Retinal pigment epithelial cell (primary cell): ENCODE data around the gene ZNF324B.
"Not testable (repeated sequence)": the region's sequence is repeated elsewhere in the genome, so short reads cannot be mapped to it uniquely, and the experiment has no call there.

Source experiments
- DNase-seq: peaks from one replicate; pipeline ENCODE4 v3.0.0-alpha.2; 2010; ENCODE audit warnings: low read depth
- H3K4me3 ChIP-seq: 2 replicates; pipeline ENCODE4 v1.5.1; 2011; ENCODE audit warnings: mild to moderate bottlenecking, low read length, control low read depth, moderate library complexity
- TF ChIP-seq, protein P1 (sequence below): conservative IDR thresholded peaks from 2 replicates; pipeline ENCODE4 v1.5.1; 2011; ENCODE audit warnings: low read depth, low read length, control low read depth, inconsistent platforms

ZNF324B gene

DNA sequence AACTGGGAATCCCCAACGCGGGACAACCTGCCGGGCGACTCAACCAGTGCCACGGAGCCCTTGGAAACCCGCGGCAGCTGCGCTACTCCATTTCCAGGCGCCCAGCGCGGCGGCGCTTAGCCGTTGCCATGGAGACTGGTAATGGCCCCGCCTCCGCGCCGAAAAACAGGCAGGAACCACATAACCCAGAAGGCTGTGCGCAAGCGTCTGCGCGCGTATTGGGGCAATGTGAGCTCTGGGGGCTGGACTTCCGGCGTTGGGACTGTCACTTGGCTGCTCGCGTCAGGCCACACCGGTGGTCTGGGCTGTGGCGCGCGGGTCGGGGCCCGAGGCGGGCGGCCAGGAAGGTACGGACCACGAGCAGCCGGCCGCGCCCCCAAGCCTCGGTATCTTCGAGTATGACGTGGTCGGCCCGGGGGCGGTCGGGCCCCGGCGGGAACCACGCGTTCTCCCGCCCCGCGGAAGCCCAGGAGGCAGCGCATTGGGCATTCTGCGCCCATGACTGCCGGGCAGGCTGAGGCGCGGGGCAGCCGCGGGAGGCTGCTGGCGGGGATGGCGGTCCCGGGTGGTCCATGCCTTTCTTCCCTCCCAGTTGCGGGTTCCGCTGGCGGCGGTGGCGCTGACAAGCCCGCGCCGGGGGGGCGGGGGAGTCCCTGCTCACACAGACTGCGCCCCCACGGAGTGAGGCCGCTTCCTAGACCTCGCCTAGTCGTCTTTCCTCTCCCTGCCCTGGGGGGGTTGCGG, at the start of gene ZNF324B:
Gene ZNF324B (plus strand): TSS at position 265 of the 744 bp plus-strand sequence. CDS start 2,080 bp downstream, outside the sequence.
- DNase-seq = peak; percentile 82
- TF ChIP-seq, protein P1, sequence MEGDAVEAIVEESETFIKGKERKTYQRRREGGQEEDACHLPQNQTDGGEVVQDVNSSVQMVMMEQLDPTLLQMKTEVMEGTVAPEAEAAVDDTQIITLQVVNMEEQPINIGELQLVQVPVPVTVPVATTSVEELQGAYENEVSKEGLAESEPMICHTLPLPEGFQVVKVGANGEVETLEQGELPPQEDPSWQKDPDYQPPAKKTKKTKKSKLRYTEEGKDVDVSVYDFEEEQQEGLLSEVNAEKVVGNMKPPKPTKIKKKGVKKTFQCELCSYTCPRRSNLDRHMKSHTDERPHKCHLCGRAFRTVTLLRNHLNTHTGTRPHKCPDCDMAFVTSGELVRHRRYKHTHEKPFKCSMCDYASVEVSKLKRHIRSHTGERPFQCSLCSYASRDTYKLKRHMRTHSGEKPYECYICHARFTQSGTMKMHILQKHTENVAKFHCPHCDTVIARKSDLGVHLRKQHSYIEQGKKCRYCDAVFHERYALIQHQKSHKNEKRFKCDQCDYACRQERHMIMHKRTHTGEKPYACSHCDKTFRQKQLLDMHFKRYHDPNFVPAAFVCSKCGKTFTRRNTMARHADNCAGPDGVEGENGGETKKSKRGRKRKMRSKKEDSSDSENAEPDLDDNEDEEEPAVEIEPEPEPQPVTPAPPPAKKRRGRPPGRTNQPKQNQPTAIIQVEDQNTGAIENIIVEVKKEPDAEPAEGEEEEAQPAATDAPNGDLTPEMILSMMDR = no peak

DNA sequence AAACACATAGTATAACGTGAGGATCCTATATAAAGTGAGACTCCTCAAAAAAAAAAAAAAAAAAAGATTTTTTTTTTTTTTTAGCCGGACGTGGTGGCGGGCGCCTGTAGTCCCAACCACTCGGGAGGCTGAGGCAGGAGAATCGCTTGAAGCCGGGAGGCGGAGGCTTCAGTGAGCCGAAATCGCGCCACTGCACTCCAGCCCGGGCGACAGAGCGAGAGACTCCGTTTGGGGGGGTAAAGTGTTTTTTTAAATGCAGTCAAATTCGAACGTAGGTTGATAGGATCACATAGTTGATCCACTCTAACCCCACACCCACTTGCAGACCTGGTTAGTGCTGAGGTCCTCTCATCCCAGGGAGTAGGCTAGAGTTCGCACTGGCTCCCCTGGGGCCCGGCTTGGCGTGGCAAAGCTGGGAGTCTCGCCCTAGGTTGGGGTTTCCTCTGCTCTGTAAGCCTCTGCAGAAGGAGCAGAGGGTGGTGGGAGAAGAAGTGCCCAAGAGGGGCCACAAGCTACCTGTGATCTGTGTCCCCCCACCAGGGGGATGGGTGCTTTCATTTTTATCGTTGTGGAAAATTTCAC, 49.5 kb upstream of the ZNF324B start:
- no peak for DNase-seq
- TF ChIP-seq, protein P1 = no peak
- peak overlapping the region; percentile 76 for H3K4me3 ChIP-seq

More for the DNA sequence above, at the start of gene ZNF324B:
- H3K4me3 ChIP-seq = peak within 1 kb of the TSS; percentile 71

DNA sequence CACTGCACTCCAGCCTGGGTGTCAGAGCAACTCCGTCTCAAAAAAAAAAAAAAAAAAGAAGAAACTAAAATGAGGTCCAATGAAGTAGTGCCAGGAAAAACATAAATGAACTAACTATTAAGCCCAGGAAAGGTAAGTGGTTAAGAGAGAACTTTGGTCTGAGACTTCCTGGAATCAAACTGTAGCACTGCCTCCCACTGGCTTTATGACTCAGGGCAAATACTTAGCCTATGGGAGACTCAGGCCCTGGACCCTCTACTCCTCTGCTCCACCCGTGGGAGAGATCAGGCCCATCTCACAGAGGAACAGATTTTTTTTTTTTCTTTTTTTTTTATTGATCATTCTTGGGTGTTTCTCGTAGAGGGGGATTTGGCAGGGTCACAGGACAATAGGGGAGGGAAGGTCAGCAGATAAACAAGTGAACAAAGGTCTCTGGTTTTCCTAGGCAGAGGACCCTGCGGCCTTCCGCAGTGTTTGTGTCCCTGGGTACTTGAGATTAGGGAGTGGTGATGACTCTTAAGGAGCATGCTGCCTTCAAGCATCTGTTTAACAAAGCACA, 47.4 kb upstream of the ZNF324B start:
- not testable (repeated sequence) for H3K4me3 ChIP-seq, DNase-seq

DNA sequence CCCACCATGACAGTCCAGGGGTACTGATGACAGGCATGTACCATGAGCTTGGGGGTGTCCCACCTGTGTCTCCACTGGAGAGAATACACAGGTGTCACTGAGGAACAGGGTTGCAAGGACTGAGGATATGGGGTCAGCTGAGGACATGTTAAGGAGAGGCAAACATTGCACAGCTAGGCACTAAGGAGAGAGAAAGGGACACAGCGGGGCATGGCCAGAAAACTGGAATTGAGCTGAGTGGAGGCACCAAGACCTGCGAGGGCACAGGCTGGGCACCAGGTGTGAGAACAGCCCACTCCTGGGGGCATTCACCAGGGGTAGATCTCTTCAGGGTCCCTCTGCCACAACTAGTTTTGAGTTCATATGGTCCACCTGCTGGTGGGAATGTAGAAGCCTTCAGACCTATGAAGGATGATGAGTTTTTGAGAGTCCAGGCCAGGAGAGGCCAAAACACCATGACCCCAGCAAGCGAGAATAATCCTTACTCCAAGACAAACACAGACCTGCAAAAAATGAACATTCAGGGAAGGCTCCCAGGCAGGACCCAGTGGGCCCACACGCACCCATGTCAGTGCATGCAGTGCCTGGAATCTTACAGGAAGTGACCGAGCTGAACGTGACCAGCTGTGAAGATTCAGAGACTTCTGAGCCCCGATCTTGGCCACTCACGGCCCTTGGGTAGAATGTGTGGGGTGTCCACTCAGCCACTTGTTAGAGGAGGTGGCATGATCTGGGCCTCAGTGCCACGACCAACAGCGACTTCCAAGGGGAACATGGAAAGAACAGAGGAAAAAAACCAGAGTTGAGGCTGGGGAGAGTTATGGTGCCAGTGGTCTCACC, 44.4 kb upstream of the ZNF324B start:
- DNase-seq = no peak
- peak overlapping the region; percentile 88 for H3K4me3 ChIP-seq
- TF ChIP-seq, protein P1 = peak; percentile 46

DNA sequence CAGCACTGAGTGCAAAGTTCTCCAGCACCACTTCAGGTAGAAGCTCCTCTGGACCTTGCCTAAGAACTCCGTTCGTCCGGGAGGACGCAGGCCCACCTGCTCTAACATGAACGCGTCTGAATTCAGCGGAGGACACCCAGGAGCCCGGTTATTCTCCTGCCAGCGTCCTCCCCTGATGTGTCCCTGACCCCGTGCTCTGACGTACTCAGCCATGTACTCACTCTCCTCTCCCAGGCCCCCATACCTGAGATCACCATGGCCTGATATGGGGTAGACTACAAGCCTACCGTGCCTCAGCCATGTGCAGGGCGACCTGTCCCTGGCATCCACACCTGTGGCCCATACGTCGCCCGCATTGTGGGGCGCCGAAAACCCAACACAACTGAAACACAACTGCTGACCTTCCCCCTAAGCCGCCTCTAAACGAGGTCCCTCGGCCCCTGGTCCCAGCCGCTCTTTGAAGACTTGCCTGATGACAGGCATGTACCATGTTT, 43.7 kb upstream of the ZNF324B start:
- peak overlapping the region; percentile 88 for H3K4me3 ChIP-seq
- DNase-seq = no peak
- TF ChIP-seq, protein P1 = no peak

DNA sequence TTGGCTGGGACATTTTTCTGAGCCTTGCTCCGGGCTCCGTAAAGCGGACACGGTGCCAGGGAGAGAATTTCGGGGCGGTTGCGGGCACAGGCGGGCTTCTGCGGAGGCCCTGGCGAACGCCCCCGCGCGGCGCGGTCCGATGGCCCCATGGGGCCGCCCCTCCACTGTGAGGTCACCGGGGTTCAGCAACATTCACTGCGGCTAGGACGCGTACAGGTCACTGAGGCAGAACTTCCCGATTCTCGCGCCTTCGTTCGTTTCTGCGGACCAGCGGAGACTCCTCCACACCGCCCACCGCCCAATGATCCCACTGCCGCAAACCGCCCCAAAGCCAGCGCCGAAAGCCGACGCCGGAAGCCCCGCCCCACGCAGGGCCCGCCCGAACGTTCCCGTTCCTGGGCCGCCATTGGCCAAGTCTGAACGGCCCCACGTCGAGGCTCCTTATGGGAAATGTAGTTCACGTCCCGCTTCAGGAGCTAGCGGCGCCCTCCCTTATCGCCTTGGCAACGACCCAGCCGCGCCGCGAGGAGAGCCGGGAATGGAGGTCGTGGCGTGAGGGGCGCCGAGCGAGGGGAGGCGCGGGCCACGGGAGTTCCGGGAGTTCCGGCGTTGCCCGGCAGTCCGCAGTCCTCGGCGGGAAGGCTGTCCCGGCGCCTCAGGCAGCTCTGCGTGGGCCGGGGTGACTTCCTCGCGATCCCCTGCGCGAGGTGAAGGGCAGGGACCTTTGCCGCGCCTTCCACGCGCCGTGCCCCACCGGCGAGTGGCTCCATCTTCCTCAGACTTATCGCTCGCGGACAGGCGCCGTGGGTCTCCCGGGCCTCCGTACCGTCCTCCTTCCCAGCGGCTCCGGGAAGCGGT, 43.0 kb upstream of the ZNF324B start, which contains the start of gene ZNF584:
Gene ZNF584 (plus strand): TSS at position 498 of the 858 bp plus-strand sequence. CDS start 499 bp downstream, outside the sequence.
- peak; percentile 74 for DNase-seq
- H3K4me3 ChIP-seq = peak within 1 kb of the TSS; percentile 88
- TF ChIP-seq, protein P1 = peak; percentile 13
